SK-N-SH treated with all-trans-retinoic acid at 6 μM for 48 hours (cell line): ENCODE data around the gene ZFX.
"Not testable (repeated sequence)": the region's sequence is repeated elsewhere in the genome, so short reads cannot be mapped to it uniquely, and the experiment has no call there.

ENCODE experiments used
- ATAC-seq: fragments of 200-7000 bp; cut with Tn5 transposase; 3 replicates; pipeline ENCODE4 v1.9.1; 2020; ENCODE audit warnings: mild to moderate bottlenecking, moderate library complexity
- ARNTL ChIP-seq: fragments of 450-650 bp; formaldehyde crosslinking; IDR thresholded peaks from 2 replicates; pipeline ENCODE4 v1.5.0; 2020; ENCODE audit warnings: low read depth, mild to moderate bottlenecking, moderate library complexity, borderline replicate concordance
- BACH2 ChIP-seq: fragments of 250-450 bp; sonication (Bioruptor Pico); IDR thresholded peaks from 2 replicates; pipeline ENCODE4 v1.9.0; 2021; ENCODE audit warnings: mild to moderate bottlenecking, borderline replicate concordance
- CSDC2 ChIP-seq: fragments of 250-450 bp; sonication (Bioruptor Pico); IDR thresholded peaks from 2 replicates; pipeline ENCODE4 v1.5.0; 2020; ENCODE audit warnings: mild to moderate bottlenecking, moderate library complexity
- CSRNP3 ChIP-seq: fragments of 250-450 bp; sonication (Bioruptor Pico); IDR thresholded peaks from 2 replicates; pipeline ENCODE4 v1.5.1; 2021; ENCODE audit warnings: mild to moderate bottlenecking, moderate library complexity
- ESRRG ChIP-seq: fragments of 250-450 bp; sonication (Bioruptor Pico); IDR thresholded peaks from 2 replicates; pipeline ENCODE4 v1.6.1; 2021; ENCODE audit warnings: mild to moderate bottlenecking
- GLIS3 ChIP-seq: fragments of 250-450 bp; sonication (Bioruptor Pico); IDR thresholded peaks from 2 replicates; pipeline ENCODE4 v1.5.0; 2020; ENCODE audit warnings: mild to moderate bottlenecking, moderate library complexity
- ISL1 ChIP-seq: fragments of 250-450 bp; sonication (Bioruptor Pico); IDR thresholded peaks from 2 replicates; pipeline ENCODE4 v2.1.2; 2022; ENCODE audit warnings: mild to moderate bottlenecking, moderate library complexity
- OSR1 ChIP-seq: fragments of 250-450 bp; sonication (Bioruptor Pico); IDR thresholded peaks from 2 replicates; pipeline ENCODE4 v1.8.0; 2022; ENCODE audit warnings: moderate library complexity, mild to moderate bottlenecking, inconsistent platforms
- PATZ1 ChIP-seq: fragments of 250-450 bp; sonication (Bioruptor Pico); IDR thresholded peaks from 2 replicates; pipeline ENCODE4 v1.8.0; 2020; ENCODE audit warnings: mild to moderate bottlenecking, moderate library complexity, borderline replicate concordance
- PPARA ChIP-seq: fragments of 250-450 bp; sonication (Bioruptor Pico); IDR thresholded peaks from 2 replicates; pipeline ENCODE4 v1.5.0; 2020; ENCODE audit warnings: mild to moderate bottlenecking, borderline replicate concordance
- SNAI2 ChIP-seq: fragments of 250-450 bp; sonication (Bioruptor Pico); IDR thresholded peaks from 2 replicates; pipeline ENCODE4 v1.5.0; 2020; ENCODE audit warnings: mild to moderate bottlenecking, moderate library complexity
- TCF4 ChIP-seq: fragments of 250-450 bp; sonication (Bioruptor Pico); IDR thresholded peaks from 2 replicates; pipeline ENCODE4 v1.8.0; 2021; ENCODE audit warnings: mild to moderate bottlenecking, moderate library complexity, borderline replicate concordance
- ZFP3 ChIP-seq: fragments of 250-450 bp; sonication (Bioruptor Pico); IDR thresholded peaks from 2 replicates; pipeline ENCODE4 v1.5.0; 2020; ENCODE audit warnings: mild to moderate bottlenecking, moderate library complexity
- ZFP30 ChIP-seq: fragments of 450-650 bp; formaldehyde crosslinking; IDR thresholded peaks from 2 replicates; pipeline ENCODE4 v1.5.0; 2022; ENCODE audit warnings: mild to moderate bottlenecking, moderate library complexity
- ZNF565 ChIP-seq: fragments of 450-650 bp; formaldehyde crosslinking; conservative IDR thresholded peaks from 2 replicates; pipeline ENCODE4 v1.5.0; 2020; ENCODE audit warnings: low read depth, mild to moderate bottlenecking, moderate library complexity
- ZNF70 ChIP-seq: fragments of 450-650 bp; formaldehyde crosslinking; IDR thresholded peaks from 2 replicates; pipeline ENCODE4 v1.5.0; 2020; ENCODE audit warnings: mild to moderate bottlenecking, moderate library complexity
- TF ChIP-seq, protein P1 (sequence below): fragments of 250-450 bp; sonication (Bioruptor Pico); IDR thresholded peaks from 2 replicates; pipeline ENCODE4 v1.8.0; 2021; ENCODE audit warnings: low read depth, mild to moderate bottlenecking, moderate library complexity, borderline replicate concordance
- TF ChIP-seq, protein P2 (sequence below): fragments of 250-450 bp; sonication (Bioruptor Pico); IDR thresholded peaks from 2 replicates; pipeline ENCODE4 v1.5.0; 2020; ENCODE audit warnings: mild to moderate bottlenecking, moderate library complexity
- TF ChIP-seq, protein P3 (sequence below): fragments of 250-450 bp; sonication (Bioruptor Pico); IDR thresholded peaks from 2 replicates; pipeline ENCODE4 v1.5.1; 2020; ENCODE audit warnings: low read depth, mild to moderate bottlenecking, moderate library complexity

Gene ZFX

GRCh38 chrX:24153178-24153795 is 3.8 kb downstream of the ZFX start:
- 0 out of 3 replicates have a peak, but pooled peaks have one; percentile 3 for ATAC-seq
- TF ChIP-seq ZFP3 (CRISPR knock-in tag) (no peak), ZFP30 (CRISPR knock-in tag) (no peak), PPARA (CRISPR knock-in tag) (no peak), CSRNP3 (CRISPR knock-in tag) (no peak), TCF4 (CRISPR knock-in tag) (no peak), ESRRG (CRISPR knock-in tag) (no peak), GLIS3 (CRISPR knock-in tag) (no peak), CSDC2 (CRISPR knock-in tag) (no peak), ISL1 (CRISPR knock-in tag) (no peak)
- TF ChIP-seq, protein P1, sequence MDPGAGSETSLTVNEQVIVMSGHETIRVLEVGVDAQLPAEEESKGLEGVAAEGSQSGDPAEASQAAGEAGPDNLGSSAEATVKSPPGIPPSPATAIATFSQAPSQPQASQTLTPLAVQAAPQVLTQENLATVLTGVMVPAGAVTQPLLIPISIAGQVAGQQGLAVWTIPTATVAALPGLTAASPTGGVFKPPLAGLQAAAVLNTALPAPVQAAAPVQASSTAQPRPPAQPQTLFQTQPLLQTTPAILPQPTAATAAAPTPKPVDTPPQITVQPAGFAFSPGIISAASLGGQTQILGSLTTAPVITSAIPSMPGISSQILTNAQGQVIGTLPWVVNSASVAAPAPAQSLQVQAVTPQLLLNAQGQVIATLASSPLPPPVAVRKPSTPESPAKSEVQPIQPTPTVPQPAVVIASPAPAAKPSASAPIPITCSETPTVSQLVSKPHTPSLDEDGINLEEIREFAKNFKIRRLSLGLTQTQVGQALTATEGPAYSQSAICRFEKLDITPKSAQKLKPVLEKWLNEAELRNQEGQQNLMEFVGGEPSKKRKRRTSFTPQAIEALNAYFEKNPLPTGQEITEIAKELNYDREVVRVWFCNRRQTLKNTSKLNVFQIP: no peak

- TF ChIP-seq ZFP30 (CRISPR knock-in tag) (no peak), ISL1 (CRISPR knock-in tag) (no peak), PATZ1 (CRISPR knock-in tag) (no peak), SNAI2 (no peak), ZFP3 (CRISPR knock-in tag) (no peak), CSRNP3 (CRISPR knock-in tag) (no peak), TCF4 (CRISPR knock-in tag) (peak; percentile 43; the same call in 1 of the 2 replicates), CSDC2 (CRISPR knock-in tag) (no peak)
- TF ChIP-seq, protein P1: no peak
- ATAC-seq: no peak
Observed at GRCh38 chrX:24153796-24154189, 4.3 kb downstream of the ZFX start.

DNA sequence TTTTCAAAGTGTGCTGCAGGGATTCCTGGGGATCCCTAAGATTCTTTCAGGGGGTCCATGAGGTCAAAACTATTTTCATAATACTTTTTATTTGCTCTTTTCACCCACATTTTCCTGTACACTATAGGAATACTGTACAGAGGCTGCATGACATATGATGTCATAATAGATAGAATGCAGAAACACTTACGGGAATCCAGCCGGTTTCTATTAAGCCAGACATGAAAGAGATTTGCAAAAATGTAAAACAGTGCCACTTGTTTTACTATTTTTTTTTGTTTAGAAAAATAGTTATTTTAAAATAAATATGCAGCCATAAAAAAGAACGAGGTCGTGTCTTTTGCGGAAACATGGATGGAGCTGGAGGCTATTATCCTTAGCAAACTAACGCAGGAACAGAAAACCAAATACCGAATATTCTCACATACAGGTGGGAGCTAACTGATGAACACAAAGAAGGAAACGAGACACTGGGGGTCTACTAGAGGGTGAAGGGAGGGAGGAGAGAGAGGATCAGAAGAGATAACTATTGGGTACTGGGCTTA is 5.0 kb downstream of the ZFX start:
- peak; percentile 32; the same call in 2 of the 3 replicates for ATAC-seq
- TF ChIP-seq ESRRG (CRISPR knock-in tag) (no peak), TCF4 (CRISPR knock-in tag) (peak; percentile 67; the same call in 1 of the 2 replicates), ZNF70 (CRISPR knock-in tag) (peak; percentile 81), ARNTL (CRISPR knock-in tag) (no peak), CSDC2 (CRISPR knock-in tag) (no peak), ZNF565 (CRISPR knock-in tag) (no peak), ZFP30 (CRISPR knock-in tag) (no peak), PATZ1 (CRISPR knock-in tag) (no peak), BACH2 (no peak), OSR1 (CRISPR knock-in tag) (no peak), ISL1 (CRISPR knock-in tag) (no peak)
- TF ChIP-seq, protein P2, sequence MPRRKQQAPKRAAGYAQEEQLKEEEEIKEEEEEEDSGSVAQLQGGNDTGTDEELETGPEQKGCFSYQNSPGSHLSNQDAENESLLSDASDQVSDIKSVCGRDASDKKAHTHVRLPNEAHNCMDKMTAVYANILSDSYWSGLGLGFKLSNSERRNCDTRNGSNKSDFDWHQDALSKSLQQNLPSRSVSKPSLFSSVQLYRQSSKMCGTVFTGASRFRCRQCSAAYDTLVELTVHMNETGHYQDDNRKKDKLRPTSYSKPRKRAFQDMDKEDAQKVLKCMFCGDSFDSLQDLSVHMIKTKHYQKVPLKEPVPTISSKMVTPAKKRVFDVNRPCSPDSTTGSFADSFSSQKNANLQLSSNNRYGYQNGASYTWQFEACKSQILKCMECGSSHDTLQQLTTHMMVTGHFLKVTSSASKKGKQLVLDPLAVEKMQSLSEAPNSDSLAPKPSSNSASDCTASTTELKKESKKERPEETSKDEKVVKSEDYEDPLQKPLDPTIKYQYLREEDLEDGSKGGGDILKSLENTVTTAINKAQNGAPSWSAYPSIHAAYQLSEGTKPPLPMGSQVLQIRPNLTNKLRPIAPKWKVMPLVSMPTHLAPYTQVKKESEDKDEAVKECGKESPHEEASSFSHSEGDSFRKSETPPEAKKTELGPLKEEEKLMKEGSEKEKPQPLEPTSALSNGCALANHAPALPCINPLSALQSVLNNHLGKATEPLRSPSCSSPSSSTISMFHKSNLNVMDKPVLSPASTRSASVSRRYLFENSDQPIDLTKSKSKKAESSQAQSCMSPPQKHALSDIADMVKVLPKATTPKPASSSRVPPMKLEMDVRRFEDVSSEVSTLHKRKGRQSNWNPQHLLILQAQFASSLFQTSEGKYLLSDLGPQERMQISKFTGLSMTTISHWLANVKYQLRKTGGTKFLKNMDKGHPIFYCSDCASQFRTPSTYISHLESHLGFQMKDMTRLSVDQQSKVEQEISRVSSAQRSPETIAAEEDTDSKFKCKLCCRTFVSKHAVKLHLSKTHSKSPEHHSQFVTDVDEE (CRISPR knock-in tag): 0 out of 2 replicates have a peak, but pooled peaks have one; percentile 46
- TF ChIP-seq, protein P3, sequence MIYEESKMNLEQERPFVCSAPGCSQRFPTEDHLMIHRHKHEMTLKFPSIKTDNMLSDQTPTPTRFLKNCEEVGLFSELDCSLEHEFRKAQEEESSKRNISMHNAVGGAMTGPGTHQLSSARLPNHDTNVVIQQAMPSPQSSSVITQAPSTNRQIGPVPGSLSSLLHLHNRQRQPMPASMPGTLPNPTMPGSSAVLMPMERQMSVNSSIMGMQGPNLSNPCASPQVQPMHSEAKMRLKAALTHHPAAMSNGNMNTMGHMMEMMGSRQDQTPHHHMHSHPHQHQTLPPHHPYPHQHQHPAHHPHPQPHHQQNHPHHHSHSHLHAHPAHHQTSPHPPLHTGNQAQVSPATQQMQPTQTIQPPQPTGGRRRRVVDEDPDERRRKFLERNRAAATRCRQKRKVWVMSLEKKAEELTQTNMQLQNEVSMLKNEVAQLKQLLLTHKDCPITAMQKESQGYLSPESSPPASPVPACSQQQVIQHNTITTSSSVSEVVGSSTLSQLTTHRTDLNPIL (CRISPR knock-in tag): no peak

DNA sequence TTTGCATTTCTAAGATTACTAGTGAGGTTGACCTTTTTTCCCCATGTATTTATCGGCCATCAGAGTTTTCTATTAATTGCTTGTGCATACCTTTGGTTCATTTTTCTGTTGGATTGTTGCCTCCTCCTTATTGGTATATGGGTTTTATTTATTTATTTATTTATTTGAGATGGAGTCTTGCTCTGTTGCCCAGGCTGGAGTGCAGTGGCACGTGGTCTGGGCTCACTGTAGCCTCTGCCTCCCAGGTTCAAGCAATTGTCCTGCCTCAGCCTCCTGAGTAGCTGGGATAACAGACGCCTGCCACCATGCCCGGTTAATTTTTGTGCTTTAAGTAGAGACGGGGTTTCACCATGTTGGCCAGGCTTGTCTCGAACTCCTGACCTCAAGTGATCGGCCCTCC is 6.2 kb downstream of the ZFX start:
- ATAC-seq: not testable (repeated sequence)
